ENCODE data around the gene ATP13A4.

The ATP13A4 gene

DNA sequence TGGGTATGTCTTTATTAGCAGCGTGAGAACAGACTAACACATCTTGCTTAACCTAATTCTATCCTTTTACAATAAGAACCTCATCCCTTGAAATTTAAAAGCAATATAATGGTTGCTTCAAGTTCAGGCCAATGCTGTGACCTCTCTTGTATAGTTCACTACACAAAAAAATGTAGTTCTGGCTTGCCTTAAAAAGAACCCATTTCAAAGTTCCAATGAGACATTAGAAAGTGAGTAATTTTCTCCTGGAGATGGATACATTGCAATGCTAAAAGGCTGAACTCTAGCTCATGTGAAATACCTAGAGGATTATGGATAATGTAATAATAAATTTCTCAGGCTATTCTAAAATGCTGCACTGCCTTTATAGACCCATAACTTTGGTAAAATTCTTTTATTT, 47.8 kb downstream of the ATP13A4 start:
- ATAC-seq, result no peak
- TF ChIP-seq ARNTL (CRISPR knock-in tag; IDR thresholded peaks at IDR 0.05; ENCODE audit: borderline replicate concordance, low read depth) (no peak), ZNF565 (CRISPR knock-in tag; conservative IDR thresholded peaks at IDR 0.05; ENCODE audit: low read depth) (no peak), SNAI2 (CRISPR knock-in tag; IDR thresholded peaks at IDR 0.05) (no peak), CSDC2 (CRISPR knock-in tag; IDR thresholded peaks at IDR 0.05) (no peak), BACH2 (CRISPR knock-in tag; IDR thresholded peaks at IDR 0.05; ENCODE audit: borderline replicate concordance) (no peak), TOX (CRISPR knock-in tag; IDR thresholded peaks at IDR 0.05; ENCODE audit: borderline replicate concordance) (no peak), ESRRG (CRISPR knock-in tag; IDR thresholded peaks at IDR 0.05) (no peak), ZNF8 (CRISPR knock-in tag; IDR thresholded peaks at IDR 0.05) (no peak), TCF4 (CRISPR knock-in tag; IDR thresholded peaks at IDR 0.05; ENCODE audit: borderline replicate concordance) (no peak), GLIS3 (CRISPR knock-in tag; IDR thresholded peaks at IDR 0.05) (no peak), PPARA (CRISPR knock-in tag; IDR thresholded peaks at IDR 0.05; ENCODE audit: borderline replicate concordance) (no peak), RARB (CRISPR knock-in tag; IDR thresholded peaks at IDR 0.05) (no peak), ZFP30 (CRISPR knock-in tag; IDR thresholded peaks at IDR 0.05) (no peak)
- TF ChIP-seq, protein P1, sequence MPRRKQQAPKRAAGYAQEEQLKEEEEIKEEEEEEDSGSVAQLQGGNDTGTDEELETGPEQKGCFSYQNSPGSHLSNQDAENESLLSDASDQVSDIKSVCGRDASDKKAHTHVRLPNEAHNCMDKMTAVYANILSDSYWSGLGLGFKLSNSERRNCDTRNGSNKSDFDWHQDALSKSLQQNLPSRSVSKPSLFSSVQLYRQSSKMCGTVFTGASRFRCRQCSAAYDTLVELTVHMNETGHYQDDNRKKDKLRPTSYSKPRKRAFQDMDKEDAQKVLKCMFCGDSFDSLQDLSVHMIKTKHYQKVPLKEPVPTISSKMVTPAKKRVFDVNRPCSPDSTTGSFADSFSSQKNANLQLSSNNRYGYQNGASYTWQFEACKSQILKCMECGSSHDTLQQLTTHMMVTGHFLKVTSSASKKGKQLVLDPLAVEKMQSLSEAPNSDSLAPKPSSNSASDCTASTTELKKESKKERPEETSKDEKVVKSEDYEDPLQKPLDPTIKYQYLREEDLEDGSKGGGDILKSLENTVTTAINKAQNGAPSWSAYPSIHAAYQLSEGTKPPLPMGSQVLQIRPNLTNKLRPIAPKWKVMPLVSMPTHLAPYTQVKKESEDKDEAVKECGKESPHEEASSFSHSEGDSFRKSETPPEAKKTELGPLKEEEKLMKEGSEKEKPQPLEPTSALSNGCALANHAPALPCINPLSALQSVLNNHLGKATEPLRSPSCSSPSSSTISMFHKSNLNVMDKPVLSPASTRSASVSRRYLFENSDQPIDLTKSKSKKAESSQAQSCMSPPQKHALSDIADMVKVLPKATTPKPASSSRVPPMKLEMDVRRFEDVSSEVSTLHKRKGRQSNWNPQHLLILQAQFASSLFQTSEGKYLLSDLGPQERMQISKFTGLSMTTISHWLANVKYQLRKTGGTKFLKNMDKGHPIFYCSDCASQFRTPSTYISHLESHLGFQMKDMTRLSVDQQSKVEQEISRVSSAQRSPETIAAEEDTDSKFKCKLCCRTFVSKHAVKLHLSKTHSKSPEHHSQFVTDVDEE (CRISPR knock-in tag; IDR thresholded peaks at IDR 0.05), result no peak
- TF ChIP-seq, protein P2, sequence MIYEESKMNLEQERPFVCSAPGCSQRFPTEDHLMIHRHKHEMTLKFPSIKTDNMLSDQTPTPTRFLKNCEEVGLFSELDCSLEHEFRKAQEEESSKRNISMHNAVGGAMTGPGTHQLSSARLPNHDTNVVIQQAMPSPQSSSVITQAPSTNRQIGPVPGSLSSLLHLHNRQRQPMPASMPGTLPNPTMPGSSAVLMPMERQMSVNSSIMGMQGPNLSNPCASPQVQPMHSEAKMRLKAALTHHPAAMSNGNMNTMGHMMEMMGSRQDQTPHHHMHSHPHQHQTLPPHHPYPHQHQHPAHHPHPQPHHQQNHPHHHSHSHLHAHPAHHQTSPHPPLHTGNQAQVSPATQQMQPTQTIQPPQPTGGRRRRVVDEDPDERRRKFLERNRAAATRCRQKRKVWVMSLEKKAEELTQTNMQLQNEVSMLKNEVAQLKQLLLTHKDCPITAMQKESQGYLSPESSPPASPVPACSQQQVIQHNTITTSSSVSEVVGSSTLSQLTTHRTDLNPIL (CRISPR knock-in tag; IDR thresholded peaks at IDR 0.05; ENCODE audit: low read depth), result no peak
- TF ChIP-seq, protein P3, sequence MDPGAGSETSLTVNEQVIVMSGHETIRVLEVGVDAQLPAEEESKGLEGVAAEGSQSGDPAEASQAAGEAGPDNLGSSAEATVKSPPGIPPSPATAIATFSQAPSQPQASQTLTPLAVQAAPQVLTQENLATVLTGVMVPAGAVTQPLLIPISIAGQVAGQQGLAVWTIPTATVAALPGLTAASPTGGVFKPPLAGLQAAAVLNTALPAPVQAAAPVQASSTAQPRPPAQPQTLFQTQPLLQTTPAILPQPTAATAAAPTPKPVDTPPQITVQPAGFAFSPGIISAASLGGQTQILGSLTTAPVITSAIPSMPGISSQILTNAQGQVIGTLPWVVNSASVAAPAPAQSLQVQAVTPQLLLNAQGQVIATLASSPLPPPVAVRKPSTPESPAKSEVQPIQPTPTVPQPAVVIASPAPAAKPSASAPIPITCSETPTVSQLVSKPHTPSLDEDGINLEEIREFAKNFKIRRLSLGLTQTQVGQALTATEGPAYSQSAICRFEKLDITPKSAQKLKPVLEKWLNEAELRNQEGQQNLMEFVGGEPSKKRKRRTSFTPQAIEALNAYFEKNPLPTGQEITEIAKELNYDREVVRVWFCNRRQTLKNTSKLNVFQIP (CRISPR knock-in tag; IDR thresholded peaks at IDR 0.05; ENCODE audit: borderline replicate concordance, low read depth), result no peak

DNA sequence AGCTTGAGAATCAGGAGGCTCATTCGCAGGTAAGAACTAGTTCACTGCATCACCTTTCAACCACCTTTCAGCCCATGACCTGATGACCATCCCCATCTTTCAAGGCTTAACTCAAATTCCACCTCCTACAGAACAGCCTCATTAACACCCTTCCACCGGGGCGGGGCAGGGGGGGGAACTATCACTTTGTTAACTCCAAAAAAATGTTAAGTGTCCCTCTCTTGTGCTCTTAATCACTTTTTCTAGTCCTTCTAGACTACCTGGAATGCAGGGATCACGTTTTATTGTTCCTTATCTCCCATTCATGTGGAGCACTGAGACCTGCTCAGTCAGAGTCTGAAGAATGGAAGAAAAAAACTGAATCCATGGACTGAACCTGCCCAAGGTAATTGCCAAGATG, 51.8 kb downstream of the ATP13A4 start:
- ATAC-seq, result no peak
- TF ChIP-seq CSDC2 (CRISPR knock-in tag; IDR thresholded peaks at IDR 0.05) (no peak), TCF4 (CRISPR knock-in tag; IDR thresholded peaks at IDR 0.05; ENCODE audit: borderline replicate concordance) (no peak), ZNF565 (CRISPR knock-in tag; conservative IDR thresholded peaks at IDR 0.05; ENCODE audit: low read depth) (no peak), RARB (CRISPR knock-in tag; IDR thresholded peaks at IDR 0.05) (no peak), TOX (CRISPR knock-in tag; IDR thresholded peaks at IDR 0.05; ENCODE audit: borderline replicate concordance) (no peak), SNAI2 (CRISPR knock-in tag; IDR thresholded peaks at IDR 0.05) (no peak)
- TF ChIP-seq, protein P1 (CRISPR knock-in tag; IDR thresholded peaks at IDR 0.05), result no peak

DNA sequence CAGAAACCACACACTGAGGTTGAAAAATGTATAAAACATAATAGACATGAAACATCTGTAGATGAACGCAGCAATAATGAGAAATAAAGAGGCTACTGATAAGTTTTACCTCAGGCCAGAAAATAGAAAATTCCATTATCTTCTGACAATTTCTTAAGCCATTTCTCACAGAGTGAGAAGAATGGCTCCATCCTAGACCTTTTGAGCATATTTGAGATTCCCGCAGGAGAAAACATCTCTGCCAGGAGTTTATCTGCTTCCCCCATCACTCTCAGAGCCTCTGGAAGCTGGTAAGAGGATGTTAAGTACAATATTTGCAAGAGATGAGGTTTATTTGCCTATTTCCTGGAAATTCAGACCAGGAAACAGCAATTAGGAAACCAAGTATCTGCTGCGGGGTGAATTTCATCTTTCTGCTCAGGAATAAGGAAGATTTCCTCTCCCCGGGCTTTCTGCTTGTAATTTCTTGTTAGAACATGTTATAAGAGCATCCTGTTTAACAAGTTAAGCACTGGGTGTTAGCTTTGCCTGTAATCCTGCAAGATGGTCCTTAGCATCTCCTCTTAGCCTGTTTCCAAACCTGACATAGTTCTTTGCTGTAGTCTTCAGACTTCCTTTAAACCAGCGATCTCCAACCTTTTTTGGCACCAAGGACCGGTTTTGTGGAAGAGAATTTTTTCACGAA, 54.8 kb downstream of the ATP13A4 start:
- ATAC-seq, result no peak
- TF ChIP-seq CSDC2 (CRISPR knock-in tag; IDR thresholded peaks at IDR 0.05) (no peak), TOX (CRISPR knock-in tag; IDR thresholded peaks at IDR 0.05; ENCODE audit: borderline replicate concordance) (no peak), OSR1 (CRISPR knock-in tag; IDR thresholded peaks at IDR 0.05) (no peak), ESRRG (CRISPR knock-in tag; IDR thresholded peaks at IDR 0.05) (no peak), ZNF8 (CRISPR knock-in tag; IDR thresholded peaks at IDR 0.05) (no peak), TCF4 (CRISPR knock-in tag; IDR thresholded peaks at IDR 0.05; ENCODE audit: borderline replicate concordance) (no peak), ZNF70 (CRISPR knock-in tag; IDR thresholded peaks at IDR 0.05) (no peak), ZC3H10 (CRISPR knock-in tag; IDR thresholded peaks at IDR 0.05) (no peak), ARNTL (CRISPR knock-in tag; IDR thresholded peaks at IDR 0.05; ENCODE audit: borderline replicate concordance, low read depth) (no peak), ISL1 (CRISPR knock-in tag; IDR thresholded peaks at IDR 0.05) (no peak), ZNF565 (CRISPR knock-in tag; conservative IDR thresholded peaks at IDR 0.05; ENCODE audit: low read depth) (no peak)
- TF ChIP-seq, protein P3 (CRISPR knock-in tag; IDR thresholded peaks at IDR 0.05; ENCODE audit: borderline replicate concordance, low read depth), result no peak
